WTC11 (cell line): ENCODE results near the gene CCDC121. TPM values are rescaled to one million over a fixed set of nuclear protein-coding genes. Genes with fewer than 3 reads are reported as not detected.

Experiments
- ATAC-seq: fragments of 200-7000 bp; cut with Tn5 transposase; 2 replicates; pipeline ENCODE4 v1.10.0; 2021; ENCODE audit warnings: mild to moderate bottlenecking, moderate library complexity
- CTCF ChIA-PET: fragments of 300-600 bp; sonication (Branson Sonifier 250); formaldehyde crosslinking; loops from one replicate; lab custom pipeline; 2021; ENCODE audit warnings: antibody characterized with exemption; lab: Charles Lee
- POLR2A ChIA-PET: fragments of 350-600 bp; sonication (Branson Sonifier 250); formaldehyde crosslinking; loops from one replicate; lab custom pipeline; 2021; ENCODE audit warnings: antibody characterized with exemption; lab: Charles Lee
- DNase-seq: peaks from one replicate; pipeline ENCODE4 v3.0.0; 2021; ENCODE audit warnings: low spot score
- H3K27ac Mint-ChIP-seq: 2 replicates; pipeline ENCODE4 v1.8.0; 2021; ENCODE audit warnings: mixed read lengths
- H3K27me3 Mint-ChIP-seq: 2 replicates; pipeline ENCODE4 v1.8.0; 2021; ENCODE audit warnings: low read depth, mild to moderate bottlenecking, moderate library complexity, mixed read lengths
- H3K36me3 Mint-ChIP-seq: 2 replicates; pipeline ENCODE4 v1.8.0; 2021; ENCODE audit warnings: mixed read lengths
- H3K4me1 Mint-ChIP-seq: 2 replicates; pipeline ENCODE4 v1.8.0; 2022; ENCODE audit warnings: mixed read lengths
- H3K4me3 Mint-ChIP-seq: 2 replicates; pipeline ENCODE4 v1.8.0; 2021; ENCODE audit warnings: mild to moderate bottlenecking, moderate library complexity, mixed read lengths
- H3K9me3 Mint-ChIP-seq: 2 replicates; pipeline ENCODE4 v1.8.0; 2021; ENCODE audit warnings: mixed read lengths
- ATF1 ChIP-seq: sonication (generic); formaldehyde crosslinking; IDR thresholded peaks from 2 replicates; pipeline ENCODE4 v1.8.1; 2023; ENCODE audit warnings: mild to moderate bottlenecking, moderate library complexity, missing genetic modification reagents
- CREB1 ChIP-seq: sonication (generic); formaldehyde crosslinking; IDR thresholded peaks from 2 replicates; pipeline ENCODE4 v1.8.0; 2023; ENCODE audit warnings: mild to moderate bottlenecking, missing genetic modification reagents
- CREM ChIP-seq: sonication (generic); formaldehyde crosslinking; IDR thresholded peaks from 2 replicates; pipeline ENCODE4 v1.8.1; 2022; ENCODE audit warnings: mild to moderate bottlenecking, missing genetic modification reagents, moderate library complexity
- ELF4 ChIP-seq: sonication (generic); formaldehyde crosslinking; IDR thresholded peaks from 2 replicates; pipeline ENCODE4 v1.8.1; 2022; ENCODE audit warnings: low read depth, mild to moderate bottlenecking, moderate library complexity, missing genetic modification reagents
- EMX1 ChIP-seq: fragments of 250-450 bp; sonication (Bioruptor Pico); IDR thresholded peaks from 2 replicates; pipeline ENCODE4 v1.8.0; 2021; ENCODE audit warnings: mild to moderate bottlenecking
- FOXK1 ChIP-seq: sonication (generic); formaldehyde crosslinking; IDR thresholded peaks from 2 replicates; pipeline ENCODE4 v1.8.0; 2022; ENCODE audit warnings: mild to moderate bottlenecking, moderate library complexity, missing genetic modification reagents
- FOXP1 ChIP-seq: sonication (generic); formaldehyde crosslinking; IDR thresholded peaks from 2 replicates; pipeline ENCODE4 v1.8.0; 2022; ENCODE audit warnings: missing genetic modification reagents, mild to moderate bottlenecking, moderate library complexity, borderline replicate concordance
- GABPB1 ChIP-seq: sonication (generic); formaldehyde crosslinking; IDR thresholded peaks from 2 replicates; pipeline ENCODE4 v1.8.1; 2023; ENCODE audit warnings: mild to moderate bottlenecking, missing genetic modification reagents
- IRF2 ChIP-seq: sonication (generic); formaldehyde crosslinking; IDR thresholded peaks from 2 replicates; pipeline ENCODE4 v1.8.0; 2022; ENCODE audit warnings: low read depth, missing genetic modification reagents, borderline replicate concordance
- KAT7 ChIP-seq: sonication (generic); formaldehyde crosslinking; IDR thresholded peaks from 2 replicates; pipeline ENCODE4 v1.8.1; 2023; ENCODE audit warnings: missing genetic modification reagents, mild to moderate bottlenecking, borderline replicate concordance
- NR1H2 ChIP-seq: sonication (generic); formaldehyde crosslinking; IDR thresholded peaks from 2 replicates; pipeline ENCODE4 v1.9.0; 2021; ENCODE audit warnings: mild to moderate bottlenecking, moderate library complexity, missing genetic modification reagents
- NR2C2 ChIP-seq: sonication (generic); formaldehyde crosslinking; IDR thresholded peaks from 2 replicates; pipeline ENCODE4 v1.8.0; 2022; ENCODE audit warnings: mild to moderate bottlenecking, missing genetic modification reagents
- NR3C1 ChIP-seq: sonication (generic); formaldehyde crosslinking; conservative IDR thresholded peaks from 2 replicates; pipeline ENCODE4 v1.8.1; 2023; ENCODE audit warnings: low read depth, mild to moderate bottlenecking, missing genetic modification reagents
- OVOL2 ChIP-seq: fragments of 250-450 bp; sonication (Bioruptor Pico); IDR thresholded peaks from 2 replicates; pipeline ENCODE4 v1.9.0; 2021; ENCODE audit warnings: mild to moderate bottlenecking, borderline replicate concordance
- SMAD3 ChIP-seq: sonication (generic); formaldehyde crosslinking; IDR thresholded peaks from 2 replicates; pipeline ENCODE4 v1.8.0; 2022; ENCODE audit warnings: missing genetic modification reagents, mild to moderate bottlenecking, borderline replicate concordance
- ZBTB21 ChIP-seq: sonication (generic); formaldehyde crosslinking; IDR thresholded peaks from 2 replicates; pipeline ENCODE4 v1.8.1; 2023; ENCODE audit warnings: mild to moderate bottlenecking, missing genetic modification reagents, borderline replicate concordance
- ZNF121 ChIP-seq: sonication (generic); formaldehyde crosslinking; IDR thresholded peaks from 2 replicates; pipeline ENCODE4 v1.8.0; 2023; ENCODE audit warnings: missing genetic modification reagents
- ZNF138 ChIP-seq: sonication (generic); formaldehyde crosslinking; conservative IDR thresholded peaks from 2 replicates; pipeline ENCODE4 v1.8.1; 2022; ENCODE audit warnings: mild to moderate bottlenecking, moderate library complexity, missing genetic modification reagents
- ZNF263 ChIP-seq: sonication (generic); formaldehyde crosslinking; IDR thresholded peaks from 2 replicates; pipeline ENCODE4 v1.8.1; 2022; ENCODE audit warnings: low read depth, mild to moderate bottlenecking, moderate library complexity, missing genetic modification reagents
- ZNF396 ChIP-seq: fragments of 250-450 bp; sonication (Bioruptor Pico); IDR thresholded peaks from 2 replicates; pipeline ENCODE4 v1.8.0; 2021; ENCODE audit warnings: mild to moderate bottlenecking, moderate library complexity, borderline replicate concordance
- total RNA-seq: library from RNA; stranded (reverse); gene quantifications from 3 replicates; pipeline ENCODE4 v1.2.3, GENCODE V29; 2021
- TF ChIP-seq, protein P1 (sequence below): sonication (generic); formaldehyde crosslinking; IDR thresholded peaks from 2 replicates; pipeline ENCODE4 v1.8.1; 2023; ENCODE audit warnings: mild to moderate bottlenecking, missing genetic modification reagents
- TF ChIP-seq, protein P2 (sequence below): fragments of 250-450 bp; sonication (Bioruptor Pico); IDR thresholded peaks from 2 replicates; pipeline ENCODE4 v1.9.0; 2021; ENCODE audit warnings: moderate library complexity, mild to moderate bottlenecking, inconsistent platforms, borderline replicate concordance
- TF ChIP-seq, protein P3 (sequence below): fragments of 250-450 bp; sonication (Bioruptor Pico); IDR thresholded peaks from 2 replicates; pipeline ENCODE4 v1.8.0; 2021; ENCODE audit warnings: mild to moderate bottlenecking
- TF ChIP-seq, protein P4 (sequence below): sonication (generic); formaldehyde crosslinking; IDR thresholded peaks from 2 replicates; pipeline ENCODE4 v1.8.0; 2022; ENCODE audit warnings: mild to moderate bottlenecking, missing genetic modification reagents
- TF ChIP-seq, protein P5 (sequence below): sonication (generic); formaldehyde crosslinking; IDR thresholded peaks from 2 replicates; pipeline ENCODE4 v1.8.0; 2022; ENCODE audit warnings: mild to moderate bottlenecking, missing genetic modification reagents
- TF ChIP-seq, protein P6 (sequence below): sonication (generic); formaldehyde crosslinking; IDR thresholded peaks from 2 replicates; pipeline ENCODE4 v1.8.1; 2022; ENCODE audit warnings: missing genetic modification reagents, borderline replicate concordance
- TF ChIP-seq, protein P7 (sequence below): sonication (generic); formaldehyde crosslinking; IDR thresholded peaks from 2 replicates; pipeline ENCODE4 v1.8.1; 2022; ENCODE audit warnings: low read depth, mild to moderate bottlenecking, moderate library complexity, missing genetic modification reagents, borderline replicate concordance
- TF ChIP-seq, protein P8 (sequence below): sonication (generic); formaldehyde crosslinking; IDR thresholded peaks from 2 replicates; pipeline ENCODE4 v1.8.0; 2022; ENCODE audit warnings: mild to moderate bottlenecking, missing genetic modification reagents

The CCDC121 gene
- total RNA-seq, 1 experiment from 2014 or later, result 2.0 TPM

DNA sequence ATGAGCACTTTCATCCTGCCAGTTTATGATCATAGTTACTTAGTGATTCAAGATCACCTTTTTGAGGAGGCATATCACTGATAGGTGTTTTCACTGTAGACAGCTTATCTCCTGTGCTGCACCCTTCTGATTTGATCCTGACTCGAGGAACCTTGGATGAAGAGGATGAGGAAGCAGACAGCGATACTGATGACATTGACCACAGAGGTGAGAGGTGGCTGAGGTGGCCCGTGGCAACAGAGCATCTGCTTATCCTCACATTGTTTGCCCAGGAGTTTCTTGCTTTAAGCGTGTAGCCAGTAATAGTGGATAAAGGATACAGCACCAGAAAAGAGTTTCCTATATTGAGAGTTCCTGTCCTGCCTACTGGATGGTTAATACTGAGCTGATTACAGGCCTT lies 18.9 kb upstream of the CCDC121 start:
- H3K4me1 Mint-ChIP-seq, result no peaks in the 10 kb centered on the region
- H3K27me3 Mint-ChIP-seq, result no peaks in the 10 kb centered on the region
- DNase-seq (no peak), ATAC-seq (no peak)
- H3K27ac Mint-ChIP-seq, result peak overlapping the region; percentile 56; the same call in 1 of the 2 replicates
- ChIA-PET CTCF (no interaction called here), POLR2A (no interaction called here)
- no peaks in the 10 kb centered on the region for H3K9me3 Mint-ChIP-seq
- peaks cover 36% of the 10 kb centered on the region for H3K36me3 Mint-ChIP-seq
- H3K4me3 Mint-ChIP-seq, result no peak overlapping the region
- TF ChIP-seq, protein P1, sequence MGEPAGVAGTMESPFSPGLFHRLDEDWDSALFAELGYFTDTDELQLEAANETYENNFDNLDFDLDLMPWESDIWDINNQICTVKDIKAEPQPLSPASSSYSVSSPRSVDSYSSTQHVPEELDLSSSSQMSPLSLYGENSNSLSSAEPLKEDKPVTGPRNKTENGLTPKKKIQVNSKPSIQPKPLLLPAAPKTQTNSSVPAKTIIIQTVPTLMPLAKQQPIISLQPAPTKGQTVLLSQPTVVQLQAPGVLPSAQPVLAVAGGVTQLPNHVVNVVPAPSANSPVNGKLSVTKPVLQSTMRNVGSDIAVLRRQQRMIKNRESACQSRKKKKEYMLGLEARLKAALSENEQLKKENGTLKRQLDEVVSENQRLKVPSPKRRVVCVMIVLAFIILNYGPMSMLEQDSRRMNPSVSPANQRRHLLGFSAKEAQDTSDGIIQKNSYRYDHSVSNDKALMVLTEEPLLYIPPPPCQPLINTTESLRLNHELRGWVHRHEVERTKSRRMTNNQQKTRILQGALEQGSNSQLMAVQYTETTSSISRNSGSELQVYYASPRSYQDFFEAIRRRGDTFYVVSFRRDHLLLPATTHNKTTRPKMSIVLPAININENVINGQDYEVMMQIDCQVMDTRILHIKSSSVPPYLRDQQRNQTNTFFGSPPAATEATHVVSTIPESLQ, result no peak
- TF ChIP-seq ZNF396 (CRISPR knock-in tag) (no peak), ATF1 (CRISPR knock-in tag) (no peak), ZNF121 (CRISPR knock-in tag) (no peak), ZNF138 (CRISPR knock-in tag) (no peak), CREB1 (CRISPR knock-in tag) (no peak), GABPB1 (CRISPR knock-in tag) (no peak), IRF2 (no peak), CREM (CRISPR knock-in tag) (no peak), FOXP1 (CRISPR knock-in tag) (no peak), EMX1 (CRISPR knock-in tag) (no peak), ELF4 (CRISPR knock-in tag) (no peak), ZNF263 (CRISPR knock-in tag) (no peak), KAT7 (CRISPR knock-in tag) (no peak), NR3C1 (CRISPR knock-in tag) (no peak)
- TF ChIP-seq, protein P2, sequence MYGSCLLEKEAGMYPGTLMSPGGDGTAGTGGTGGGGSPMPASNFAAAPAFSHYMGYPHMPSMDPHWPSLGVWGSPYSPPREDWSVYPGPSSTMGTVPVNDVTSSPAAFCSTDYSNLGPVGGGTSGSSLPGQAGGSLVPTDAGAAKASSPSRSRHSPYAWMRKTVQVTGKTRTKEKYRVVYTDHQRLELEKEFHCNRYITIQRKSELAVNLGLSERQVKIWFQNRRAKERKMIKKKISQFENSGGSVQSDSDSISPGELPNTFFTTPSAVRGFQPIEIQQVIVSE (CRISPR knock-in tag), result no peak
- TF ChIP-seq, protein P3, sequence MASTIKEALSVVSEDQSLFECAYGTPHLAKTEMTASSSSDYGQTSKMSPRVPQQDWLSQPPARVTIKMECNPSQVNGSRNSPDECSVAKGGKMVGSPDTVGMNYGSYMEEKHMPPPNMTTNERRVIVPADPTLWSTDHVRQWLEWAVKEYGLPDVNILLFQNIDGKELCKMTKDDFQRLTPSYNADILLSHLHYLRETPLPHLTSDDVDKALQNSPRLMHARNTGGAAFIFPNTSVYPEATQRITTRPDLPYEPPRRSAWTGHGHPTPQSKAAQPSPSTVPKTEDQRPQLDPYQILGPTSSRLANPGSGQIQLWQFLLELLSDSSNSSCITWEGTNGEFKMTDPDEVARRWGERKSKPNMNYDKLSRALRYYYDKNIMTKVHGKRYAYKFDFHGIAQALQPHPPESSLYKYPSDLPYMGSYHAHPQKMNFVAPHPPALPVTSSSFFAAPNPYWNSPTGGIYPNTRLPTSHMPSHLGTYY (CRISPR knock-in tag), result no peak
- TF ChIP-seq, protein P4, sequence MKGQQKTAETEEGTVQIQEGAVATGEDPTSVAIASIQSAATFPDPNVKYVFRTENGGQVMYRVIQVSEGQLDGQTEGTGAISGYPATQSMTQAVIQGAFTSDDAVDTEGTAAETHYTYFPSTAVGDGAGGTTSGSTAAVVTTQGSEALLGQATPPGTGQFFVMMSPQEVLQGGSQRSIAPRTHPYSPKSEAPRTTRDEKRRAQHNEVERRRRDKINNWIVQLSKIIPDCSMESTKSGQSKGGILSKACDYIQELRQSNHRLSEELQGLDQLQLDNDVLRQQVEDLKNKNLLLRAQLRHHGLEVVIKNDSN (CRISPR knock-in tag), result no peak
- TF ChIP-seq, protein P5, sequence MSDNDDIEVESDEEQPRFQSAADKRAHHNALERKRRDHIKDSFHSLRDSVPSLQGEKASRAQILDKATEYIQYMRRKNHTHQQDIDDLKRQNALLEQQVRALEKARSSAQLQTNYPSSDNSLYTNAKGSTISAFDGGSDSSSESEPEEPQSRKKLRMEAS (CRISPR knock-in tag), result no peak

DNA sequence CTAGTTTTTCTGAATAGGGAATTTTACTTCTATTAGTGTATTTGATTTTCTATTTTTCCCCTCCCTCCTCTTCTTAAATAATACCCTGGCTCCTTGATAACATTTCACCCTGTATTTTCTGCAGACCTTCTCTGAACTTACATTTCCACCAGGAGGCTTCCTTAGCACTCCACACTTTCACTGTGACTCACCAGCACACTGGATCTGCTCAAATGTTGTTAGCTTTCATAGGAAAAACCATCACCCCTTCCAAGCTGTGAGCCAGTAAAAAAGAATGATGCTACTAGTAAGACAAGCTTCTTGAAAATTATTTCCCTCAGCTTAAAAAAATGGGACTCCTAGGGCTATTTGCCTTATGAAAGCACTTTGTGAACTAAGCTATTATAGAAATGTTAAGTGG lies 18.5 kb upstream of the CCDC121 start:
- ChIA-PET POLR2A (no interaction called here), CTCF (interaction anchor here (1.3 to 1.5 kb wide), 2 partner anchors 36 to 974 kb away, joined by 3 read pairs; no protein-coding TSS in a partner anchor)
- H3K36me3 Mint-ChIP-seq, result peaks cover 32% of the 10 kb centered on the region
- no peak overlapping the region for H3K4me3 Mint-ChIP-seq
- H3K27me3 Mint-ChIP-seq, result no peaks in the 10 kb centered on the region
- no peak for DNase-seq
- no peak overlapping the region for H3K27ac Mint-ChIP-seq
- no peak for ATAC-seq
- H3K4me1 Mint-ChIP-seq, result no peaks in the 10 kb centered on the region
- no peaks in the 10 kb centered on the region for H3K9me3 Mint-ChIP-seq
- no peak for TF ChIP-seq OVOL2 (CRISPR knock-in tag)
- TF ChIP-seq, protein P6, sequence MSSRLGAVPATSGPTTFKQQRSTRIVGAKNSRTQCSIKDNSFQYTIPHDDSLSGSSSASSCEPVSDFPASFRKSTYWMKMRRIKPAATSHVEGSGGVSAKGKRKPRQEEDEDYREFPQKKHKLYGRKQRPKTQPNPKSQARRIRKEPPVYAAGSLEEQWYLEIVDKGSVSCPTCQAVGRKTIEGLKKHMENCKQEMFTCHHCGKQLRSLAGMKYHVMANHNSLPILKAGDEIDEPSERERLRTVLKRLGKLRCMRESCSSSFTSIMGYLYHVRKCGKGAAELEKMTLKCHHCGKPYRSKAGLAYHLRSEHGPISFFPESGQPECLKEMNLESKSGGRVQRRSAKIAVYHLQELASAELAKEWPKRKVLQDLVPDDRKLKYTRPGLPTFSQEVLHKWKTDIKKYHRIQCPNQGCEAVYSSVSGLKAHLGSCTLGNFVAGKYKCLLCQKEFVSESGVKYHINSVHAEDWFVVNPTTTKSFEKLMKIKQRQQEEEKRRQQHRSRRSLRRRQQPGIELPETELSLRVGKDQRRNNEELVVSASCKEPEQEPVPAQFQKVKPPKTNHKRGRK (CRISPR knock-in tag), result no peak
- TF ChIP-seq NR1H2, result no peak
- TF ChIP-seq ZBTB21 (CRISPR knock-in tag), result no peak
- TF ChIP-seq NR2C2, result no peak
- no peak for TF ChIP-seq FOXK1 (CRISPR knock-in tag)
- TF ChIP-seq, protein P7, sequence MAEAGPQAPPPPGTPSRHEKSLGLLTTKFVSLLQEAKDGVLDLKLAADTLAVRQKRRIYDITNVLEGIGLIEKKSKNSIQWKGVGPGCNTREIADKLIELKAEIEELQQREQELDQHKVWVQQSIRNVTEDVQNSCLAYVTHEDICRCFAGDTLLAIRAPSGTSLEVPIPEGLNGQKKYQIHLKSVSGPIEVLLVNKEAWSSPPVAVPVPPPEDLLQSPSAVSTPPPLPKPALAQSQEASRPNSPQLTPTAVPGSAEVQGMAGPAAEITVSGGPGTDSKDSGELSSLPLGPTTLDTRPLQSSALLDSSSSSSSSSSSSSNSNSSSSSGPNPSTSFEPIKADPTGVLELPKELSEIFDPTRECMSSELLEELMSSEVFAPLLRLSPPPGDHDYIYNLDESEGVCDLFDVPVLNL, result no peak
- TF ChIP-seq SMAD3 (CRISPR knock-in tag), result no peak
- TF ChIP-seq, protein P8, sequence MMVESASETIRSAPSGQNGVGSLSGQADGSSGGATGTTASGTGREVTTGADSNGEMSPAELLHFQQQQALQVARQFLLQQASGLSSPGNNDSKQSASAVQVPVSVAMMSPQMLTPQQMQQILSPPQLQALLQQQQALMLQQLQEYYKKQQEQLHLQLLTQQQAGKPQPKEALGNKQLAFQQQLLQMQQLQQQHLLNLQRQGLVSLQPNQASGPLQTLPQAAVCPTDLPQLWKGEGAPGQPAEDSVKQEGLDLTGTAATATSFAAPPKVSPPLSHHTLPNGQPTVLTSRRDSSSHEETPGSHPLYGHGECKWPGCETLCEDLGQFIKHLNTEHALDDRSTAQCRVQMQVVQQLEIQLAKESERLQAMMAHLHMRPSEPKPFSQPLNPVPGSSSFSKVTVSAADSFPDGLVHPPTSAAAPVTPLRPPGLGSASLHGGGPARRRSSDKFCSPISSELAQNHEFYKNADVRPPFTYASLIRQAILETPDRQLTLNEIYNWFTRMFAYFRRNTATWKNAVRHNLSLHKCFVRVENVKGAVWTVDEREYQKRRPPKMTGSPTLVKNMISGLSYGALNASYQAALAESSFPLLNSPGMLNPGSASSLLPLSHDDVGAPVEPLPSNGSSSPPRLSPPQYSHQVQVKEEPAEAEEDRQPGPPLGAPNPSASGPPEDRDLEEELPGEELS (CRISPR knock-in tag), result no peak
